Measurements from ENCODE around the gene AQP3. TPM values are rescaled to one million over a fixed set of nuclear protein-coding genes. Genes with fewer than 3 reads are reported as not detected.

Gene AQP3
- total RNA-seq, 4 donors from 2014 or later: 1.7 to 24.2 (median 13.5) TPM

DNA sequence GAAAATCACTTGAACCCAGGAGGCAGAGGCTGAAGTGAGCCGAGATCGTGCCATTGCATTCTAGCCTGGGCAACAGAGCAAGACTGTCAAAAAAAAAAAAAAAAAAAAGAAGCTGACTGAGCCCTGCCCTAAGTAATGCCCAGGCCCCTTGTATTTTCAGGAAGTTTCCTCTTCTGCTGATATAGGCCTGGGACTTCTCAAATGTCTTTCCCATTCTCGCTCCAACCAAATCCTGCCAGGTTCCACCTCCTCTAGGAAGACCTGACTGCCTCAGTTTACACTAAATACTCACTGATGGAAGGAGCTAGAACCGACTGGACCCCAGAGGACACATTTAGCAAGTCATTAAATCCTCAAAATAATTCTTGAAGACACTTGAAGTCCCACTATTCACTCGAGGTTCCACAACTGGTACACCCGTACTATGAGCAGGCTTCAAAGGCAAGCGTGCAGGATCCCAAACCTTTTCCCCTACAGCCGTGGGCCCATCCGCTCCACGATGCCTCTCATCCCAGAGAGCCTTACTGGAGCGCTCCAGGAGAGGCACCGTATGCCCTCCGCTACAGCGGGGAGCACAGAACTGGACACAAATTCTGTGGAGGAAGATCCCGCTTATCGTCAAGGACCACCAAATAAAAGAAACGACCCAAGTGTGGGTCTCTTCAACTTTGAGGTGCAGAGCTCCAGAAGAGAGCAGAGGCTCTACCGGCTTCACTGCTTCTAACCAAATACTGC, 25.7 kb upstream of the AQP3 start:
- H3K4me1 ChIP-seq: peaks cover 11 to 12% of the 10 kb centered on the region in 2 donors
- ATAC-seq (no peak), DNase-seq (no peak)
- H3K27me3 ChIP-seq: no peaks in the 10 kb centered on the region
- peak overlapping the region; percentile 66 to 100 (median 84) for H3K4me3 ChIP-seq
- H3K9me3 ChIP-seq: no peaks in the 10 kb centered on the region
- peak overlapping the region; percentile 80 to 86 (median 80) for H3K27ac ChIP-seq
- peaks cover 0 to 43% of the 10 kb centered on the region in 2 donors for H3K36me3 ChIP-seq
- intact Hi-C loops (cut with DNase I; ENCODE audit: low total_unique reads): no loop called here
- TF ChIP-seq, protein P1, sequence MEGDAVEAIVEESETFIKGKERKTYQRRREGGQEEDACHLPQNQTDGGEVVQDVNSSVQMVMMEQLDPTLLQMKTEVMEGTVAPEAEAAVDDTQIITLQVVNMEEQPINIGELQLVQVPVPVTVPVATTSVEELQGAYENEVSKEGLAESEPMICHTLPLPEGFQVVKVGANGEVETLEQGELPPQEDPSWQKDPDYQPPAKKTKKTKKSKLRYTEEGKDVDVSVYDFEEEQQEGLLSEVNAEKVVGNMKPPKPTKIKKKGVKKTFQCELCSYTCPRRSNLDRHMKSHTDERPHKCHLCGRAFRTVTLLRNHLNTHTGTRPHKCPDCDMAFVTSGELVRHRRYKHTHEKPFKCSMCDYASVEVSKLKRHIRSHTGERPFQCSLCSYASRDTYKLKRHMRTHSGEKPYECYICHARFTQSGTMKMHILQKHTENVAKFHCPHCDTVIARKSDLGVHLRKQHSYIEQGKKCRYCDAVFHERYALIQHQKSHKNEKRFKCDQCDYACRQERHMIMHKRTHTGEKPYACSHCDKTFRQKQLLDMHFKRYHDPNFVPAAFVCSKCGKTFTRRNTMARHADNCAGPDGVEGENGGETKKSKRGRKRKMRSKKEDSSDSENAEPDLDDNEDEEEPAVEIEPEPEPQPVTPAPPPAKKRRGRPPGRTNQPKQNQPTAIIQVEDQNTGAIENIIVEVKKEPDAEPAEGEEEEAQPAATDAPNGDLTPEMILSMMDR (IDR thresholded peaks at IDR 0.05 in 4 of 5, conservative IDR thresholded peaks at IDR 0.05 in 1 of 5): no peak
- no peak for TF ChIP-seq POLR2A (IDR thresholded peaks at IDR 0.05)
- in situ Hi-C loops (cut with MboI; ENCODE audit: low sequenced_read_pairs in 4 of 4): loop anchor here in 2 of 4 donors (10.0 to 25.0 kb wide), 2 partner anchors 178 to 186 kb away; partner anchors contain the start of gene NFX1 (in 2 of the 2)

DNA sequence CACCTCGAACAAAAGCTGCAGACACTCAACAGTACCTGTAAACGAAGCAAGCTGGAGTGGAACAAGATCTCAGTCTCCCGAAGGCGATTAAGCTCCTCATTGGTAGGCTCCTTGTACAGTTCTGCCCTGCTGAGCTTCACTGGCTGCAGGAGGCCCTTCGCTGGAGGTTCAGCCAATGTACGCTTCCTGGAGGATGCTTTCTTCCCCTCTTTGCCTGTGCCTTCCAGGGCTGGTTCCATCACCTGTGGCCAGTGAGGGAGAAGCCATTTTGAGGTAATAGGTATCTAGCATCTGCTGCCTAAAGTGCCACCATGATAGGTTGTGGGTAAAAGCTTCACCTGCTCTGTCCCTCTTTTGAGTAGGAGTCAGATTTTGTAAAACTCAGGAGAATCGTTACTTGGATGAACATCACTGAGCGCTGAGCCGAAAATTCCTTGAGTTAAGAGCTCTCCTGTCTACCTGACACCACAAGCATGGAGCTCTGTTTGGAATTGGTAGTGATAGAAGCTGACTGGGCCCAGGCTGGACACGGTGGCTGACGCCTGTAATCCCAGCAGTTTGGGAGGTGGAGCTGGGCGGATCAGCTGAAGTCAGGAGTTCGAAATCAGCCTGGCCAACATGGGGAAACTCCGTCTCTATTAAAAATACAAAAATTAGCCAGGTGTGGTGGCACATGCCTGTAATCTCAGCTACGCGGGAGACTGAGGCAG, 24.9 kb upstream of the AQP3 start:
- H3K4me3 ChIP-seq: peak overlapping the region in 1 of 4 donors; percentile 90
- ATAC-seq (no peak), DNase-seq (no peak)
- in situ Hi-C loops (cut with MboI; ENCODE audit: low sequenced_read_pairs in 4 of 4): loop anchor here in 2 of 4 donors (10.0 to 25.0 kb wide), 2 partner anchors 178 to 185 kb away; partner anchors contain the start of gene NFX1 (in 2 of the 2)
- H3K36me3 ChIP-seq: peaks cover 0 to 50% of the 10 kb centered on the region in 2 donors
- H3K9me3 ChIP-seq: no peaks in the 10 kb centered on the region
- H3K27ac ChIP-seq: no peak overlapping the region
- no peaks in the 10 kb centered on the region for H3K27me3 ChIP-seq
- intact Hi-C loops (cut with DNase I; ENCODE audit: low total_unique reads): no loop called here
- H3K4me1 ChIP-seq: peaks cover 11 to 12% of the 10 kb centered on the region in 2 donors
- TF ChIP-seq, protein P1 (IDR thresholded peaks at IDR 0.05 in 4 of 5, conservative IDR thresholded peaks at IDR 0.05 in 1 of 5): no peak
- no peak for TF ChIP-seq POLR2A (IDR thresholded peaks at IDR 0.05)

DNA sequence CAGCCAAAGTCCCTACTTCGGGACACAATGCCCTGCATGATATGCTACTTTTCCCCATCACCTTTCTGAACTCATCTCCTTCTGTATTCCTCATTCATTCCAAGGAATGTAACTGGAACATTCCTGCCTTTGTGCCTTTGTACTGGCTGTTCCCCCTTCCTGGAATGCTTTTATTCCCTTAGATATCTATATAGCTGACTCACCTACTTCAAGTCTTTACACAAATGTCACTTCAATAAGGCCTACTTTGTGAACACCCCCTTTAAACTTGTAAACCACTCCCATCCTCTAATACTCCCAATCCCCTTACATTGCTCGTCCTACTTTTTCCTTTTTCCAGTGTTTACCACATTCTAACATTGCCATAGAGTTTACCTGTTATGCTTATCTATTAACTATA, 24.0 kb upstream of the AQP3 start:
- ATAC-seq (no peak), DNase-seq (no peak)
- Histone ChIP-seq H3K4me1 (peaks cover 11 to 12% of the 10 kb centered on the region in 2 donors), H3K4me3 (no peak overlapping the region), H3K27me3 (no peaks in the 10 kb centered on the region), H3K27ac (no peak overlapping the region), H3K9me3 (no peaks in the 10 kb centered on the region), H3K36me3 (peaks cover 0 to 59% of the 10 kb centered on the region in 2 donors)
- intact Hi-C loops (cut with DNase I; ENCODE audit: low total_unique reads) (no loop called here), in situ Hi-C loops (cut with MboI; ENCODE audit: low sequenced_read_pairs in 4 of 4) (loop anchor here in 2 of 4 donors (10.0 to 25.0 kb wide), 2 partner anchors 177 to 184 kb away; partner anchors contain the start of gene NFX1 (in 2 of the 2))
- TF ChIP-seq, protein P1 (IDR thresholded peaks at IDR 0.05 in 4 of 5, conservative IDR thresholded peaks at IDR 0.05 in 1 of 5): no peak
- TF ChIP-seq POLR2A (IDR thresholded peaks at IDR 0.05): no peak

DNA sequence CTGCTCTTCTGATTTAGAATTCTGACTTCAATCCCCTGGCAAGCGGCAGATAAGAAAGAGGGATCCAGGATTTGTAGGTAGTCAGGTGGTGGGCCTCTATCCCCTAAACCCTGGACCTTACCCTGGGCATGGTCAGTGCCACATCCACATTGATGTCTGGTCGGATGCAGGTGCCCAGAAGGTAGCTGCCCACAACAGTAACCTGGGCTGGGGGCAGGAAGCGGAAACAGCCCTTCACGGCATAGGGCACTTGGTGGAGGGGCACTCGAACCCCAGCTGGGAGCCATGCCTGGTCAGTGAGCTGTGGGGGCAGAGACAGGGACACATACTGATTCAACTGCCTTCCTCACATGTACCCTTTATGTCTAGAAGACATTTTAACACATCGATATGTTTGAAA, 22.5 kb upstream of the AQP3 start:
- DNase-seq: no peak
- no peak for ATAC-seq
- H3K27ac ChIP-seq: no peak overlapping the region
- no peaks in the 10 kb centered on the region for H3K9me3 ChIP-seq
- no peak overlapping the region for H3K4me3 ChIP-seq
- in situ Hi-C loops (cut with MboI; ENCODE audit: low sequenced_read_pairs in 4 of 4): loop anchor here in 3 of 4 donors (10.0 to 25.0 kb wide), 3 partner anchors 95 to 183 kb away; partner anchors contain the start of gene NFX1 (in 2 of the 3)
- peaks cover 11 to 12% of the 10 kb centered on the region in 2 donors for H3K4me1 ChIP-seq
- no peaks in the 10 kb centered on the region for H3K27me3 ChIP-seq
- H3K36me3 ChIP-seq: peaks cover 2 to 74% of the 10 kb centered on the region in 2 donors
- no peak for TF ChIP-seq POLR2A (IDR thresholded peaks at IDR 0.05)
- TF ChIP-seq, protein P1 (IDR thresholded peaks at IDR 0.05 in 4 of 5, conservative IDR thresholded peaks at IDR 0.05 in 1 of 5): no peak
- intact Hi-C loops (cut with DNase I; ENCODE audit: low total_unique reads): loop anchor here (5.0 kb wide), 2 partner anchors 63 to 183 kb away; no protein-coding TSS in a partner anchor

Data from gastrocnemius medialis (tissue), 4 donors.